ENCODE measurements around the gene NPAS3. TPM values are rescaled to one million over a fixed set of nuclear protein-coding genes. Genes with fewer than 3 reads are reported as not detected.

NPAS3 gene
- total RNA-seq, 2 experiments from 2014 or later, result not detected

- no peaks in the 10 kb centered on the region for H3K36me3 ChIP-seq (ENCODE audit: insufficient read depth, low read length)
- H3K4me1 ChIP-seq (ENCODE audit: insufficient read depth, low read length, poor library complexity, severe bottlenecking), result no peaks in the 10 kb centered on the region
- CTCF ChIA-PET (ENCODE audit: unreplicated experiment), result no interaction called here
- no peaks in the 10 kb centered on the region for H4K20me1 ChIP-seq (ENCODE audit: insufficient read depth, low read length)
- POLR2A ChIA-PET, result no interaction called here
- no peak for DNase-seq (ENCODE audit: low spot score)
- no TSS peak for BruUV-seq (replicated peaks)
- intact Hi-C loops (cut with micrococcal nuclease; ENCODE audit: unreplicated experiment), result no loop called here
- H2AFZ ChIP-seq (ENCODE audit: low read length), result no peak overlapping the region
- no peaks in the 10 kb centered on the region for H3K9me2 ChIP-seq (ENCODE audit: insufficient read depth, low read length)
- H3K27ac ChIP-seq (ENCODE audit: low read depth, low read length, poor library complexity, severe bottlenecking), result no peak overlapping the region
- H3K9me3 ChIP-seq (ENCODE audit: low read length), result no peaks in the 10 kb centered on the region
- TF ChIP-seq CTCF (conservative IDR thresholded peaks at IDR 0.05; ENCODE audit: low read length) (no peak), EZH2phosphoT487 (IDR thresholded peaks at IDR 0.05; ENCODE audit: borderline replicate concordance, low read depth, low read length) (no peak)
- no peak overlapping the region for H3K4me2 ChIP-seq (ENCODE audit: low read length)
- H3K79me2 ChIP-seq (ENCODE audit: insufficient read depth, low read depth, low read length), result no peaks in the 10 kb centered on the region
- no peak overlapping the region for H3K4me3 ChIP-seq (ENCODE audit: low read depth, low read length, poor library complexity, severe bottlenecking)
Measured at GRCh38 chr14:33606591-33606990, 667.9 kb downstream of the NPAS3 start.

- H3K4me2 ChIP-seq (ENCODE audit: low read length), result no peak overlapping the region
- no peak overlapping the region for H3K27ac ChIP-seq (ENCODE audit: low read depth, low read length, poor library complexity, severe bottlenecking)
- ChIA-PET CTCF (ENCODE audit: unreplicated experiment) (no interaction called here), POLR2A (no interaction called here)
- H4K20me1 ChIP-seq (ENCODE audit: insufficient read depth, low read length), result no peaks in the 10 kb centered on the region
- no peak for DNase-seq (ENCODE audit: low spot score)
- no peak overlapping the region for H3K4me3 ChIP-seq (ENCODE audit: low read depth, low read length, poor library complexity, severe bottlenecking)
- intact Hi-C loops (cut with micrococcal nuclease; ENCODE audit: unreplicated experiment), result no loop called here
- H3K79me2 ChIP-seq (ENCODE audit: insufficient read depth, low read depth, low read length), result no peaks in the 10 kb centered on the region
- no peaks in the 10 kb centered on the region for H3K36me3 ChIP-seq (ENCODE audit: insufficient read depth, low read length)
- H3K4me1 ChIP-seq (ENCODE audit: insufficient read depth, low read length, poor library complexity, severe bottlenecking), result no peaks in the 10 kb centered on the region
- no peaks in the 10 kb centered on the region for H3K9me2 ChIP-seq (ENCODE audit: insufficient read depth, low read length)
- no TSS peak for BruUV-seq (replicated peaks)
- no peaks in the 10 kb centered on the region for H3K9me3 ChIP-seq (ENCODE audit: low read length)
- no peak overlapping the region for H2AFZ ChIP-seq (ENCODE audit: low read length)
- TF ChIP-seq CTCF (conservative IDR thresholded peaks at IDR 0.05; ENCODE audit: low read length), result no peak
- TF ChIP-seq EZH2phosphoT487 (IDR thresholded peaks at IDR 0.05; ENCODE audit: borderline replicate concordance, low read depth, low read length), result no peak
Measured at GRCh38 chr14:33609582-33609981, 670.9 kb downstream of the NPAS3 start.

- no peak overlapping the region for H3K27ac ChIP-seq (ENCODE audit: low read depth, low read length, poor library complexity, severe bottlenecking)
- CTCF ChIA-PET (ENCODE audit: unreplicated experiment), result no interaction called here
- no peak overlapping the region for H3K4me2 ChIP-seq (ENCODE audit: low read length)
- intact Hi-C loops (cut with micrococcal nuclease; ENCODE audit: unreplicated experiment), result no loop called here
- no peaks in the 10 kb centered on the region for H4K20me1 ChIP-seq (ENCODE audit: insufficient read depth, low read length)
- POLR2A ChIA-PET, result interaction anchor here (0.7 kb wide), 1 partner anchor 452 kb away, joined by 3 read pairs; no protein-coding TSS in a partner anchor
- H3K36me3 ChIP-seq (ENCODE audit: insufficient read depth, low read length), result no peaks in the 10 kb centered on the region
- TF ChIP-seq EZH2phosphoT487 (IDR thresholded peaks at IDR 0.05; ENCODE audit: borderline replicate concordance, low read depth, low read length), result no peak
- no peak for TF ChIP-seq CTCF (conservative IDR thresholded peaks at IDR 0.05; ENCODE audit: low read length)
- H2AFZ ChIP-seq (ENCODE audit: low read length), result no peak overlapping the region
- H3K4me1 ChIP-seq (ENCODE audit: insufficient read depth, low read length, poor library complexity, severe bottlenecking), result no peaks in the 10 kb centered on the region
- no peak for DNase-seq (ENCODE audit: low spot score)
- H3K9me2 ChIP-seq (ENCODE audit: insufficient read depth, low read length), result no peaks in the 10 kb centered on the region
- no peaks in the 10 kb centered on the region for H3K9me3 ChIP-seq (ENCODE audit: low read length)
- H3K79me2 ChIP-seq (ENCODE audit: insufficient read depth, low read depth, low read length), result no peaks in the 10 kb centered on the region
- no TSS peak for BruUV-seq (replicated peaks)
- no peak overlapping the region for H3K4me3 ChIP-seq (ENCODE audit: low read depth, low read length, poor library complexity, severe bottlenecking)
Measured at GRCh38 chr14:33610121-33610520, 671.4 kb downstream of the NPAS3 start.
